NCI-H2081 treated with DMSO at 0.1 percent for 48 hours (cell line): ENCODE data around the gene ADCYAP1R1.

Experiments
- DNase-seq: peaks from one replicate; lab custom pipeline; 2025; lab: John Stamatoyannopoulos, UW

Gene ADCYAP1R1

GRCh38 chr7:31106303-31107105 lies 54.4 kb downstream of the ADCYAP1R1 start:
- no peak for DNase-seq

GRCh38 chr7:31107106-31108090 lies 55.3 kb downstream of the ADCYAP1R1 start:
- no peak for DNase-seq

- no peak for DNase-seq
Observed at GRCh38 chr7:31108097-31108657, 56.1 kb downstream of the ADCYAP1R1 start.

- DNase-seq: no peak
Observed at GRCh38 chr7:31109751-31110150, 57.6 kb downstream of the ADCYAP1R1 start.

- no peak for DNase-seq
Observed at GRCh38 chr7:31110331-31111108, 58.4 kb downstream of the ADCYAP1R1 start.

GRCh38 chr7:31111109-31111451 lies 59.0 kb downstream of the ADCYAP1R1 start:
- no peak for DNase-seq

GRCh38 chr7:31113660-31114059 lies 61.6 kb downstream of the ADCYAP1R1 start:
- DNase-seq: no peak

- no peak for DNase-seq
Observed at GRCh38 chr7:31114593-31115343, 62.7 kb downstream of the ADCYAP1R1 start.

- DNase-seq: no peak
Observed at GRCh38 chr7:31116615-31117014, 64.5 kb downstream of the ADCYAP1R1 start.

GRCh38 chr7:31119249-31119648 lies 67.1 kb downstream of the ADCYAP1R1 start:
- no peak for DNase-seq

GRCh38 chr7:31120800-31121513 lies 68.8 kb downstream of the ADCYAP1R1 start:
- DNase-seq: no peak

GRCh38 chr7:31121601-31122000 lies 69.5 kb downstream of the ADCYAP1R1 start:
- DNase-seq: no peak

- DNase-seq: no peak
Observed at GRCh38 chr7:31122649-31123058, 70.5 kb downstream of the ADCYAP1R1 start.

- no peak for DNase-seq
Observed at GRCh38 chr7:31123321-31123720, 71.2 kb downstream of the ADCYAP1R1 start.

- no peak for DNase-seq
Observed at GRCh38 chr7:31123726-31124125, 71.6 kb downstream of the ADCYAP1R1 start.

GRCh38 chr7:31125171-31125570 lies 73.1 kb downstream of the ADCYAP1R1 start:
- no peak for DNase-seq

GRCh38 chr7:31126976-31127375 lies 74.9 kb downstream of the ADCYAP1R1 start:
- DNase-seq: no peak

- no peak for DNase-seq
Observed at GRCh38 chr7:31129067-31129466, 77.0 kb downstream of the ADCYAP1R1 start.

- no peak for DNase-seq
Observed at GRCh38 chr7:31133497-31133896, 81.4 kb downstream of the ADCYAP1R1 start.
